Muscle layer of colon (tissue), 2 donors: ENCODE data around the gene FAU.

Experiments used
- H3K27ac ChIP-seq: one replicate; pipeline ENCODE4 v1.7.0; 2013; ENCODE audit warnings: low read depth, mild to moderate bottlenecking, low read length, moderate library complexity
- H3K27me3 ChIP-seq, 2 donors: one replicate each; pipeline ENCODE4 v1.7.0; 2013; ENCODE audit warnings: low read length in 2 of 2, mild to moderate bottlenecking in 2 of 2; ENCODE audit not compliant: insufficient read depth in 2 of 2, control insufficient read depth in 1 of 2
- H3K36me3 ChIP-seq: one replicate; pipeline ENCODE4 v1.7.0; 2013; ENCODE audit warnings: mild to moderate bottlenecking, low read length; ENCODE audit not compliant: insufficient read depth
- H3K4me1 ChIP-seq: one replicate; pipeline ENCODE4 v1.7.0; 2013; ENCODE audit warnings: mild to moderate bottlenecking, low read length; ENCODE audit not compliant: insufficient read depth
- H3K4me3 ChIP-seq, 2 donors: one replicate each; pipeline ENCODE4 v1.7.0; 2013; ENCODE audit warnings: low read length in 2 of 2, low read depth in 1 of 2, mild to moderate bottlenecking in 1 of 2, moderate library complexity in 1 of 2
- H3K9ac ChIP-seq: one replicate; pipeline ENCODE4 v1.7.0; 2013; ENCODE audit warnings: low read length
- H3K9me3 ChIP-seq: one replicate; pipeline ENCODE4 v1.7.0; 2013; ENCODE audit warnings: mild to moderate bottlenecking, low read length
- donor health status: abdominal sarcoma.
- donor health status: Adenocarcinoma of cecum.

FAU gene

DNA sequence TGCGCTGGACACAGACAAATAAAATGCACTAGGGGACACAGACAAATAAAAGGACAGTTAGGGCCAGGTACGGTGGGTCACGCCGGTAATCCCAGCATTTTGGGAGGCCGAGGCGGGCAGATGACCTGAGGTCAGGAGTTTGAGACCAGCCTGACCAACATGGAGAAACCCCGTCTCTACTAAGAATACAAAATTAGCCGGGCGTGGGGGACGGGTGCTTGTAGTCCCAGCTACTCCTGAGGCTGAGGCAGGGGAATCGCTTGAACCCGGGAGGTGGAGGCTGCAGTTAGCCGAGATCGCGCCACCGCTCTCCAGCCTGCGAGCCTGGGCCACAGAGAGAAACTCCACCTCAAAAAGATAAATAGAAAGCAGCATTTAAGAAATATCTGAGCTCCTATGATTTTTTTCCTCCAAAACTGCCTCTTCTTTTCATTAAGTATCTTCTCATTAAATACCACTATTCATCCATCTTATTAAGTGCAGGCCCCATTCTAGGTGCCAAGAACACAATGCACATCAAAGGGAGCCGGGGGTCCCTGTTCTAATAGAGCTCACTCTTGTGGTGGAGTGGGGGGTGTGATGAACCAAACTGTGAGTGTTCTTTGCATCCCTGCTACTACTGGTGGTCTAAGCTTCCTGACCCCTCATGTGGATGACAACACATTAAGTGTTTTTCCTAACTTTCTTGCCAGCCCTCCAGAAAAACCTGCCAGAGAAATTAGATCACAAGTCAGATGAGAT, 3.7 kb downstream of the FAU start:
- Histone ChIP-seq H3K9ac (no peak overlapping the region), H3K4me1 (peaks cover 28% of the 10 kb centered on the region), H3K4me3 (no peak overlapping the region)

DNA sequence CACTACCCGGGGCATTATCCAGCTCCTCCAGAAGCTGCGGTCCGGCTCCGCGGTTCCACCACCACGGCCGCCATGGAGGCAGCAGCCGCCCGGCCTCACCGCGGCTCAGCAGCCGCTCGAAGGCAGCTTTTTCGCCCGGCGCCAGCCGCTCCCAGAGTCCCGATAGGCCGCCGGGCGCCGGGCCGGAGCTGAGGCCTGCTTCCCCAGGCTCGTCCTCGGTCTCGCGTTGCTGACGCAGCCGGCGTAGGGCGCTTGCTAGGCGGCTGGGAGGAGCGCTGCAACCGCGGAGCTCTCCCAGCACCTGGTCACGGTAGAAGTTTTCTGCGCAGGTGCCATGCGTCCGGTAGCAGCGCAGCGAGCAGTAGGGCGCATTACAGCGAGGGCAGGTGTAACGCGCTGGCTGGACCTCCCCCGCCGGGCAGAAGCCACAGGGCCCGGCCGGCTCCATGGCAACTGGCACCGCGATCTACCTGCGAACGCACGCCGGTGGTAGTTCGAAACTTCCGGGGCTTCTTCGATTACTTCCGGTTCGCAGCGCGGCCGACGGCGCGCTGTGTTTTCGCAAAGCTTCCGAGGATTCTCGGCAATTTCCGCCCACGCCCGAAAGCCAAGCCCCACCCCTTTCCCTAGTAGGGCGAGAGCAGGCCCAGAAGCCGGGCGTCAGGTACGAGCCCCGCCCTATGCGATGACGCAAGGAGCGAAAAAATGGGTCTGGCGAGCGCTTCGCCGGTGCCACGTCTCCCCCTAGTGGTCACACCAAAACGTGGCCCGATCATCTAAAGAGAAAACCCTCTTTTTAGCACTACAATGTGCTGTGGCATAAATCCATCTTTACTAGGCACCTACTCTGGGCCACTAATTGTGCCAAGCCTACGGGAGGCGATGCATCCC, 4.5 kb downstream of the FAU start, which contains the start of gene ZNHIT2:
ZNHIT2 (minus strand) TSS at position 496 of the 891 bp plus-strand sequence; CDS start at position 448, 48 bp downstream.
- H3K9ac ChIP-seq: peak within 1 kb of the TSS; percentile 59
- peaks cover 34% of the 10 kb centered on the region for H3K4me1 ChIP-seq
- peak within 1 kb of the TSS; percentile 92 for H3K27ac ChIP-seq
- peaks cover 26% of the 10 kb centered on the region for H3K36me3 ChIP-seq
- peaks cover 0 to 6% of the 10 kb centered on the region in 2 donors for H3K27me3 ChIP-seq
- H3K9me3 ChIP-seq: no peaks in the 10 kb centered on the region
- H3K4me3 ChIP-seq: peak within 1 kb of the TSS; percentile 66 to 91

More for the DNA sequence above, 3.7 kb downstream of the FAU start:
- H3K27me3 ChIP-seq: peaks cover 0 to 1% of the 10 kb centered on the region in 2 donors
- H3K9me3 ChIP-seq: no peaks in the 10 kb centered on the region
- H3K36me3 ChIP-seq: peaks cover 26% of the 10 kb centered on the region
- H3K27ac ChIP-seq: no peak overlapping the region

GRCh38 chr11:65116370-65117205, 5.3 kb downstream of the FAU start:
- Histone ChIP-seq H3K27me3 (peaks cover 0 to 6% of the 10 kb centered on the region in 2 donors), H3K36me3 (peaks cover 26% of the 10 kb centered on the region), H3K4me3 (peak overlapping the region; percentile 66 to 91), H3K9ac (peak overlapping the region; percentile 59), H3K27ac (peak overlapping the region; percentile 92), H3K4me1 (peaks cover 37% of the 10 kb centered on the region), H3K9me3 (no peaks in the 10 kb centered on the region)

DNA sequence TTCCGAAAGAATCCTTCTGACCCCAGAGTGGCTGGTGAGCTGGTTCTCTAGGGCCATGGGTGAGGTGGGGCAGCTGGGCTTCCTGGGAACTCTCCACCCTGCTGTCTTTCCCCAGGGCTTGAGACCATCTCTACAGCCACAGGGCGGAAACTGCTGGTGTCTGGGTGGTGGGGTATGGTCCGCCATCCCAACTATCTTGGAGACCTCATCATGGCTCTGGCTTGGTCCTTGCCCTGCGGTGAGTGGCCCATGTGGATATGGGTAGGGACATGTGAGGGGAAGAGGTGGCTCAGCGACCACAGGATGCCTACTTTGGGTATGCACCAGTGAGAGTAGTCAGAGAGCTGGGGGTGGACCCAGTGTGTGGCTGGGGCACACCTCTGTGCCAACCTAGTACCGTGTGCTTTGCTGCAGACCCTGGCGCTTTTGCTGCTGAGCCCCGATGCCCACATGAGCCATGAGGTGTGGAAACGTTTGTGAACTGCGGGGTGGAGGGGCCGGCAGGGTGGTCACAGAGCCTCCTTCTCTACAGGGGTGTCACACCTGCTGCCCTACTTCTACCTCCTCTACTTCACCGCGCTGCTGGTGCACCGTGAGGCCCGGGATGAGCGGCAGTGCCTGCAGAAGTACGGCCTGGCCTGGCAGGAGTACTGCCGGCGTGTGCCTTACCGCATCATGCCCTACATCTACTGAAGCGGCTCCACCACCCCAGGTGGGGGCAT, 6.4 kb downstream of the FAU start:
- Histone ChIP-seq H3K27me3 (peaks cover 0 to 6% of the 10 kb centered on the region in 2 donors), H3K9ac (no peak overlapping the region), H3K4me3 (no peak overlapping the region), H3K9me3 (no peaks in the 10 kb centered on the region), H3K36me3 (peaks cover 20% of the 10 kb centered on the region), H3K4me1 (peaks cover 37% of the 10 kb centered on the region), H3K27ac (no peak overlapping the region)

DNA sequence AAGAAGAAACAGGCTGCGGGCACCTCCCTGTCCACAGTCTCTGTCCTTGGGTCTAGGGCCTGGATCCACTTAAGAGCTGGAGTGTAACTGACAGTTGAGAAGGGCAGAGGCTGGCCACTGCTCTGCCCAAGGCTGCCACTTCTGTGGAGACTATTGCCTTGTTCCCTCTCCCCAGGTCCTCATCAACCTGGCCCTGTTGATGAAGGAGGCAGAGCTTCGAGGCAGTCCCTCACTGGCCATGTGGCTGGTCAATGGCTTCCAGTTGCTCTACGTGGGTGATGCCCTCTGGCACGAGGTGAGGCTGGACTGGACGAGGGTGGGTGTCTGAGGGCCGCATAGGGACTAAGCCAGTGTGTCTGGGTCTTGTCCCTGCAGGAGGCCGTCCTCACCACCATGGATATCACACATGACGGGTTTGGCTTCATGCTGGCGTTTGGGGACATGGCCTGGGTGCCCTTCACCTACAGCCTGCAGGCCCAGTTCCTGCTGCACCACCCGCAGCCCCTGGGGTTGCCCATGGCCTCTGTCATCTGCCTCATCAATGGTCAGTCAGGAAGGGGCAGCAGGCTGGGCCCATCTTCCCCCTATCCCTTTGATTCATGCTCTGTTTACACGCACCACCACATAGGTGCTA, 7.3 kb downstream of the FAU start:
- Histone ChIP-seq H3K27ac (no peak overlapping the region), H3K4me1 (peaks cover 43% of the 10 kb centered on the region), H3K36me3 (peaks cover 11% of the 10 kb centered on the region), H3K4me3 (no peak overlapping the region), H3K27me3 (peaks cover 0 to 6% of the 10 kb centered on the region in 2 donors), H3K9me3 (no peaks in the 10 kb centered on the region), H3K9ac (no peak overlapping the region)

GRCh38 chr11:65113839-65114238, 8.1 kb downstream of the FAU start:
- Histone ChIP-seq H3K27me3 (peaks cover 0 to 6% of the 10 kb centered on the region in 2 donors), H3K9ac (no peak overlapping the region), H3K9me3 (no peaks in the 10 kb centered on the region), H3K27ac (no peak overlapping the region), H3K36me3 (peaks cover 13% of the 10 kb centered on the region), H3K4me3 (no peak overlapping the region), H3K4me1 (peaks cover 43% of the 10 kb centered on the region)

DNA sequence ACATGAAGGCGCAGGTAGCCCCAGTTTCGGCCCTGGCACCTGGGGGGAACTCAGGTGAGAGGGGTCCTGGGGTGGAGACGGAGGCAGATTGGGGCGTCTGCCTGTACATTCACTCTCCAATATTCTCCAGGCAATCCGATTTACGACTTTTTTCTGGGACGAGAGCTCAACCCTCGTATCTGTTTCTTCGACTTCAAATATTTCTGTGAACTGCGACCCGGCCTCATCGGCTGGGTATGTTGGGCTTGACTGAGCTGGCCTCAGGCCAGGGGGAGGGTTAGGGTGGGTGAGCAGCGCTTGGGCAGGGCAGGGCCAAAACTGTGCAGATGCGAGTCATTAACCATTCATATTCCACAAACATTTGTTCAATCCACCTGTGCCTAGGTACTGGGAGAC, 8.6 kb downstream of the FAU start:
- H3K27ac ChIP-seq: no peak overlapping the region
- peaks cover 0 to 6% of the 10 kb centered on the region in 2 donors for H3K27me3 ChIP-seq
- H3K9me3 ChIP-seq: no peaks in the 10 kb centered on the region
- peaks cover 11% of the 10 kb centered on the region for H3K36me3 ChIP-seq
- peaks cover 43% of the 10 kb centered on the region for H3K4me1 ChIP-seq
- H3K9ac ChIP-seq: no peak overlapping the region
- peak overlapping the region in 1 of 2 donors; percentile 63 for H3K4me3 ChIP-seq

DNA sequence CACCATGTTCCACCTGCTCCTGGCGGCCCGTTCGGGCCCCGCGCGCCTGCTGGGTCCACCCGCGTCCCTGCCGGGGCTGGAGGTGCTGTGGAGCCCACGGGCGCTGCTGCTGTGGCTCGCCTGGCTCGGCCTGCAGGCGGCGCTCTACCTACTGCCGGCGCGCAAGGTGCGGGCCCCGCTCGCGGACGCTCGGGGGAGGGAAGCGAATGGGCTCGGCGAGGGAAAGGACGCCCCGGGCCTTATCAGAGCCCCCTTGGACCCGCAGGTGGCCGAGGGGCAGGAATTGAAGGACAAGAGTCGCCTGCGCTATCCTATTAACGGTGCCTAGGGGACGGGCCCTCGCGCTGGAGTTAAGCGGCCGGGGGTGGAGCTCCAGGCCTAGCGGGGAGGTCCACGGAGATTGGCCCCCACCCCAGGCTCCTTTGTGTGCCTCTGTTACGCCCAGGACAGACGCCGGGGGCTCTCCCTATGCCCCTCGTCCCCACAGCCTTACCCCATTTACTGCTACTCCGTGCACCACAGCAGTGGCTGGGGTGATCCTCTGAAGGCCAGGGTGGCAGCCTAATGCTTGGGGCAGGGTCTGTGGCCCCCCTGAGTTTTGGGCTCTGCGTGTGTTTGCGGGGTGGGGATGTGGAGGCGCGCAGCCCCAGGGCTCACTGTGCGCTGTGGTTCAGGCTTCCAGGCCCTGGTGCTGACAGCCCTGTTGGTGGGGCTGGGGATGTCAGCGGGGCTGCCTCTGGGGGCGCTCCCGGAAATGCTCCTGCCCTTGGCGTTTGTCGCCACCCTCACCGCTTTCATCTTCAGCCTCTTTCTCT, 9.2 kb downstream of the FAU start:
- Histone ChIP-seq H3K36me3 (peaks cover 10% of the 10 kb centered on the region), H3K4me1 (peaks cover 43% of the 10 kb centered on the region)

DNA sequence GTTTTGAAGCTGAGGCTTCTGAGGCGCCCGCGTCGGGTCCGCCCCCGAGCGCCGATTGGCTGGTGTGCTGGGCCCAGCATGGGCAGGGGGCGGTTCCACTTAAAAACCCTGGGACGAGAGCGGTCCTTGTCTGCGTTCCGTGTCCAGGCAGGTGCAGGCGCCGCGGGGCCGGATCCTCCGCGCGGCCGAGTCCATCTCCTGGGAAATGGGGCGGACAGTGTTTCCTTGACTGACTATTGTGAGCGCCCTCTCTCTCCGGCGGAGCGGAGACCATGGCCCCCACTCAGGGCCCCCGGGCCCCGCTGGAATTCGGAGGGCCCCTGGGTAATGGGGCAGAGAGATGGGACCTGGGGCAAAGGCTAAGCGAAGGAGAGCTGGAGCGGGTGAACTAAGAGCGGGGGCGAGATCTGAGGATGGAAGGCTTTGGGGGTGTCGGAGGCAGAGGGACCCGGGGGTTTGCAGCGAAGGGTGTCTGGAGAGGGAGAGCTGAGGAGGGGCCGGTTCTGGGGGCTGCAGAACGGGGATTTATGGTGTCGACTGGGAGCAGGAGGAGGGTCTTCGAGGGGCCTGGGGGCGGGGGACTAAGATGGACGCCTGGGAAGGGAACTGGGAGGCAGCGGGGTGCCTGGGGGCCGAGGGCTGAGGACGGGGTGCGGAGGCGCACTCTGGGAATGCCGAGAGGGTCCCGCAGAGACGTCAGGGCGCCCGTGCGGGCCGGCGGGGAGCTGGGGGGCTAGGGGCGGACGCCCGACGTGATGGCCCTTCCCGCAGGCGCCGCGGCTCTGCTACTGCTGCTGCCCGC, 10.0 kb downstream of the FAU start, which contains the start of gene TM7SF2:
TM7SF2 (plus strand) TSS at position 129 of the 802 bp plus-strand sequence; CDS start at position 273, 144 bp downstream.
- Histone ChIP-seq H3K4me1 (peaks cover 42% of the 10 kb centered on the region), H3K36me3 (peaks cover 10% of the 10 kb centered on the region), H3K9me3 (no peaks in the 10 kb centered on the region), H3K27me3 (peaks cover 0 to 6% of the 10 kb centered on the region in 2 donors), H3K4me3 (peak within 1 kb of the TSS; percentile 63 to 66), H3K9ac (peak within 1 kb of the TSS; percentile 44), H3K27ac (peak within 1 kb of the TSS; percentile 59)

More for the DNA sequence above, 9.2 kb downstream of the FAU start:
- H3K9ac ChIP-seq: peak overlapping the region; percentile 44
- peak overlapping the region; percentile 59 for H3K27ac ChIP-seq
- H3K9me3 ChIP-seq: no peaks in the 10 kb centered on the region
- H3K27me3 ChIP-seq: peaks cover 0 to 6% of the 10 kb centered on the region in 2 donors
- peak overlapping the region; percentile 63 to 66 for H3K4me3 ChIP-seq
